ENCODE measurements around the gene ASB7. TPM values are rescaled to one million over a fixed set of nuclear protein-coding genes. Genes with fewer than 3 reads are reported as not detected.

Gene ASB7
- total RNA-seq, 1 donor from 2014 or later = 13.1 TPM

DNA sequence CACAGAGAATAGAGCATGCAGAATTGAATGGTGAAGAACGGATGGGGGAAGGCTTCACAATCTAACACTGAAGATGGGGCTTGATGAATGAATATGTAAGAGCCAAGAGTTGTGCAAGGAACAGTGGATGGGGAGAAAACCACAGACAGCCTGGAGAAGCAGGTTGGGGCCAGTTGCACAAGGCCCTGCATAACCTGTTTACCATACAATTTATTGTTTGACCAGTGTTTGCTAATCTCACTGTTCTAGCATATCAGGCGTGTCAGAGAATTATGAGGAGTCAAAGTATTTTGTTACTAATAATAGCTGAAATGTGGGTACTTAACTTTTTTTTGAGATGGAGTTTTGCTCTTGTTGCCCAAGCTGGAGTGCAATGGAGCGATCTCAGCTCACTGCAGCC, 36.8 kb upstream of the ASB7 start:
- no peaks in the 10 kb centered on the region for H3K4me1 Mint-ChIP-seq (ENCODE audit: unreplicated experiment)
- H3K27ac Mint-ChIP-seq (ENCODE audit: unreplicated experiment) = no peak overlapping the region

DNA sequence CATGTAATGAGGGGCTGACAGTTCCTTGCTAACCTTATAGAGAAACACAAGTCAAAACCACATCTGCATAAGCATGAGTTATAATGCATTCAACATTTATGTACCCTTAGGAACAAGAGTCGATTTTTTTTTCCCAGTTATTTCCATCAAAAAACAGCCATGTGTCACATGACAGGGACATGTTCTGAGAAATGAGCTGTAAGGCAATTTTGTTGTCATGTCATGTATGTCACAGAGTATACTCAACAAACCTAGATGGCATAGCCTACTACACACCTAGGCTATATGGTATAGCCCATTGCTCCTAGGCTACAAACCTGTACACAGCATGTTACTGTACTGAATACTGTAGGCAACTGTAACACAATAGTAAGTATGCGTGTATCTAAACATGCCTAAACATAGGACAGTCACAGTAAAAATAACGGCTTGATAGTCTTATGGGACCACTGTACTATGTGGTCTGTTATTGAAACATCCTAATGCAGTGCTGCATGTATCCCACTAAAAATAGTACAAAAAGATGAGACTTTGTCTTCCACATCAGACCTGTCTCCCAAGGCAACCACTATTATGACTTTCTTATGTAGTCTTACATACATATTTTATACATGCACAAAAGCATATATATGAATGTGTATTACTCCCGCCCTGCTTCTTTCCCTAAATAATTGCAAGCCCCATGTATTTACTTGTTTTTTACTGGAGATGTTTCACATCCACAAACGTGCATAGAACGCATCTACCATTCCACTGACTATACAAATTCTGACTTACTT, 35.4 kb upstream of the ASB7 start:
- H3K9me3 Mint-ChIP-seq (ENCODE audit: unreplicated experiment) = no peaks in the 10 kb centered on the region
- no peak for DNase-seq (ENCODE audit: extremely low spot score, unreplicated experiment)
- peaks cover 11% of the 10 kb centered on the region for H3K36me3 Mint-ChIP-seq (ENCODE audit: unreplicated experiment)
- no peaks in the 10 kb centered on the region for H3K4me1 Mint-ChIP-seq (ENCODE audit: unreplicated experiment)
- H3K4me3 Mint-ChIP-seq (ENCODE audit: unreplicated experiment) = no peak overlapping the region
- no peaks in the 10 kb centered on the region for H3K27me3 Mint-ChIP-seq (ENCODE audit: unreplicated experiment)
- H3K27ac Mint-ChIP-seq (ENCODE audit: unreplicated experiment) = no peak overlapping the region
- no peak for TF ChIP-seq CTCF (IDR thresholded peaks at IDR 0.05)

More for the DNA sequence above, 36.8 kb upstream of the ASB7 start:
- no peak for DNase-seq (ENCODE audit: extremely low spot score, unreplicated experiment)
- Mint-ChIP-seq H3K9me3 (ENCODE audit: unreplicated experiment) (no peaks in the 10 kb centered on the region), H3K4me3 (ENCODE audit: unreplicated experiment) (no peak overlapping the region), H3K36me3 (ENCODE audit: unreplicated experiment) (peaks cover 6% of the 10 kb centered on the region), H3K27me3 (ENCODE audit: unreplicated experiment) (no peaks in the 10 kb centered on the region)
- TF ChIP-seq CTCF (IDR thresholded peaks at IDR 0.05) = no peak

DNA sequence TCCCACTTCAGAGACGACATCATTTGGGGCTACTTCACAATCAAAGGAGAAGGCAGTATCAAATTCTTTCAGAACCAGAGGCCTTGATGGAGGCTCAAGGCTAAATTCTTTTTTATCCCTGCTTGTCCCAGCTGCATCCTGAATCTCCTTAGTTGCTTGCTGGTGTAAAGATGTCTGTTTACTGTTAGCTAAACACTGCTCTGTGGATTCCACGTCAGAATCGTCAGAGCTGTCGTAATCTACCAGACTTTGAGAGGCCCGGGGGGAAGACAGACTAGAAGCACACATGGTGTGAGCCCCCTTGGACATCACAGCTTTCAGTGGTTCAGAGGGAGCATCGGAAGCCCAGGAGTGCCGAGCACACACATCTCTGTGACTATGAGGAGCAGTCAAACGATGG, 33.0 kb upstream of the ASB7 start:
- no peak for TF ChIP-seq CTCF (IDR thresholded peaks at IDR 0.05)
- Mint-ChIP-seq H3K27me3 (ENCODE audit: unreplicated experiment) (no peaks in the 10 kb centered on the region), H3K27ac (ENCODE audit: unreplicated experiment) (no peak overlapping the region), H3K36me3 (ENCODE audit: unreplicated experiment) (peaks cover 13% of the 10 kb centered on the region), H3K4me3 (ENCODE audit: unreplicated experiment) (no peak overlapping the region), H3K4me1 (ENCODE audit: unreplicated experiment) (no peaks in the 10 kb centered on the region), H3K9me3 (ENCODE audit: unreplicated experiment) (no peaks in the 10 kb centered on the region)
- DNase-seq (ENCODE audit: extremely low spot score, unreplicated experiment) = no peak

GRCh38 chr15:100570275-100570674, 32.1 kb upstream of the ASB7 start:
- no peaks in the 10 kb centered on the region for H3K4me1 Mint-ChIP-seq (ENCODE audit: unreplicated experiment)
- no peak for TF ChIP-seq CTCF (IDR thresholded peaks at IDR 0.05)
- no peaks in the 10 kb centered on the region for H3K9me3 Mint-ChIP-seq (ENCODE audit: unreplicated experiment)
- H3K27me3 Mint-ChIP-seq (ENCODE audit: unreplicated experiment) = no peaks in the 10 kb centered on the region
- no peak for DNase-seq (ENCODE audit: extremely low spot score, unreplicated experiment)
- H3K4me3 Mint-ChIP-seq (ENCODE audit: unreplicated experiment) = no peak overlapping the region
- no peak overlapping the region for H3K27ac Mint-ChIP-seq (ENCODE audit: unreplicated experiment)
- H3K36me3 Mint-ChIP-seq (ENCODE audit: unreplicated experiment) = peaks cover 13% of the 10 kb centered on the region

GRCh38 chr15:100570735-100571313, 31.6 kb upstream of the ASB7 start:
- H3K27me3 Mint-ChIP-seq (ENCODE audit: unreplicated experiment) = no peaks in the 10 kb centered on the region
- H3K9me3 Mint-ChIP-seq (ENCODE audit: unreplicated experiment) = no peaks in the 10 kb centered on the region
- H3K4me3 Mint-ChIP-seq (ENCODE audit: unreplicated experiment) = no peak overlapping the region
- DNase-seq (ENCODE audit: extremely low spot score, unreplicated experiment) = no peak
- H3K27ac Mint-ChIP-seq (ENCODE audit: unreplicated experiment) = no peak overlapping the region
- TF ChIP-seq CTCF (IDR thresholded peaks at IDR 0.05) = no peak
- H3K4me1 Mint-ChIP-seq (ENCODE audit: unreplicated experiment) = no peaks in the 10 kb centered on the region
- peaks cover 13% of the 10 kb centered on the region for H3K36me3 Mint-ChIP-seq (ENCODE audit: unreplicated experiment)

Measured in osteocyte (in vitro differentiated cells).